ACHN (cell line): Measurements from ENCODE around the gene CDC25B.
"Not testable (repeated sequence)": the region's sequence is repeated elsewhere in the genome, so short reads cannot be mapped to it uniquely, and the experiment has no call there.

Source experiments
- DNase-seq: peaks from one replicate; pipeline ENCODE4 v3.0.0-alpha.2; 2015
- in situ Hi-C: cut with HindIII; loops from 2 replicates; pipeline ENCODE4 v1.10.0; 2017; ENCODE audit warnings: low sequenced_read_pairs, low pct_ligation_motif_present, low pct_unique_long_range_greater_than_20kb

The CDC25B gene

DNA sequence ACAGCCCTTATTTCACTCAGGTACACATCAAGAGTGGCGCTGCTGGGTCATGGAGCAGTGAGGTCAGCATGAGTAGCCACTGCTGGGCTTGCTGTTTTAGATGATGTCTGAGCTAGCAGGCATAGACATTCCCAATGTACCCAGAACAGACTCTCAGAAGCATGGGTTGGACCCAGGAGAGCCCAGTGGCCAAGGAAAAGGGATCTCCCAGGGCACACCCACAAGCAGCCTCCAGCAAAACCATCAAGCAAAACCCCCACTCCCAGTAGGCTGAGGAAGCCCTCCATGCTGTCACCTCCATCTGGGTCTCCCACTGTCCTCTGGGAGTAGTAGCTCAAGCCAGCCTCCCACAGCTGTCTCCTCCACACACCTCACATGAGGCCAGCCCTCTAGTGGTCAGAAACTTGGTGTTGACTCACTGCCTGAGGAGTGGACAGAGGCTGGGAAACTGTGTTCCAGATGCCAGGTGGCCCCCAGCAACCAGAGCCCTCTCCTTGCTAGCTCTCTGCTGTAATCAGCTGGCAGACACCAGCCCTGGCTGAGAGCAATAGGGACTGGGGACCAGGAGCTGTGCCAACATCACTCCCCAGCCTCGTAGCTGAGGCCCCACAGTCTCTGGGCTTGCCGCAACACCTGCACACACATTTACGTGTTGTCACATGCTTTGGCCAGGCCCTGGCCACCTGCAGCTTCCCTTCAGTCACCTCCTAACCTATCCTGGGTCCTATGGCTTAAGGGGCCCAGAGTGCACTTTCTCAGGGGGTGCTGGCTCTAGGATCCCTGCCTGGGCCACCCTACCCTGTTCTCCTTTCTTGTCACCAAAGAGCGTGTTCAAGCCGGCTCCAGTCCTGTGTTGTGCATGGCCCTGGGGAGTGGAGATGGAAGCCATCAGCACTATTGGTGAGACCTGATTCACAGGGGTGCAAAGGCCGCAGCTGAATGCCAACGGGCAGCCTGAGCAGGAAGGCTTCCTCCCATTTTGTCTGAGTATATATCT lies 22.3 kb downstream of the CDC25B start:
- in situ Hi-C loops = no loop called here
- DNase-seq = peak; percentile 82

DNA sequence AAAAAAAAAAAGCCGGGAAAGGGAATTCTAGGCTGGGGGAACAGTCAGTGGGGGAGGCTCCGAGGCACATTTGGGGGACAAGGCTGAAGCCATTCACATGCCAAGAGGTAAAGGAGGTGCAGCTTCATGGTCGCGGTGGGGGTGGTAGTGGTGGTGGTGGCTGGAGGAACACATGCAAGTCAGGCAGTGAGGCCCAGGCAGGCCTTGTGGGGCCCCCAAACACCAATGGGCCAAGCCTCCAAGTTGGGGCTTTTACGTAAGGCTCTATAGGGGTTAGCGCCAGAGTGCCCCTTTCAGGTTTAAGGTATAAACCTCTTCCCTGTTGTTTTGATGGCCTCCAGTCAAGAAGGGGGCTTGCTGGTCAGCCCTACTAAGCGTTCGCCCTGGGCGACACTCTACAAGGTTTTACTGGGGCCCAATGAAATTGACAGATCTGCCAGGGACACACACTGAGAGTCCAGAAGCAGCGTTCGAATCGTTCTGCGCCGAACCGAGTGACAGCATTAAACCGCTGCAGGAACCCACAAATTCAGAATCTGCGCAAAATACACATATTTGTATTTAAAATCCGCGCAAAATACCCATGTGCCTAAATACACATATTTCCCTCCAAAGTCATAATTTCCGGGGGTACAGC lies 23.4 kb downstream of the CDC25B start:
- no peak for DNase-seq
- in situ Hi-C loops = no loop called here

DNA sequence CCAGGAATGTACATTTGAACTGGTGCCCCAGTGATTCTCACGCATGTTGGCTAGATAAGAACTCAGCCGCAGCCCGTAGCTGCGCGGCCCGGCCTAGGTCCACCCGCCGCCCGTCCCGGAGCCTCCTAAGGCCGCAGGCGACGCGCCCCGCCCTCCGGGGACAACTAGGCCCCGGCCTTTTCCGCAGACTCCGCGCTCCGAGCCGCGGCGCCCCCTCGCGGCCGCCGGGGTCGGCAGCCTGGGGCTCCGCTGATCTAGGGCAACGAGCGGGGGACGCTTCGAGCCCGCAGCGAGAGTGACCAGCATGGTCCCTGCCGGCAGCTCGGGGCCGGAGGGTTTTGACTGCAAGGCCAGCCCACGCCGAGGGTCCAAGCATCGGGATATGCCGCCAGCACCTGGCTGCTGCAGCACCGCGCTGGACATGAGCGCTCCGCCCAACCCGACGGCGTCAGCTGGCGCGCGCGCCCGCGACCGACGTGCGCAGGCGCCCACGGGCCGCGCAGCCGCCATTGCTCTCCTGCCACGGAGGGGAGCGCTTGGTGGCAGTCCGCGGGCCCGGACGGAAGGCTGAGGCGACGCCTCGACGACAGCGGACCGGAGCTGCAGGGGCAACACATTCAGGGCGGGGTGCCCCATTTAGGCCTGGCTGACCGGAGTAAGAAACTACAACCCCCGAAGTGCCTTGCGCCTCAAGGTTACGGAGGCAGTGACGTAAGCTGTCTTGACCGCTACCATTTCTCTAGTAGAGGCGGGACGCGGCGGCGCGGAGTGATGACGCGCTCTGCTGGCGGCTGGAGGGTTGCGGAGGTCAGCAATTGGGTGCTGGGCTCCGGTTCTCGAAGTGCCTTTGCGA lies 24.2 kb downstream of the CDC25B start, which contains the start of gene AP5S1:
Gene AP5S1, plus strand, starts transcription at position 500 of the 853 bp plus-strand sequence. CDS start 1,571 bp downstream, outside the sequence.
- in situ Hi-C loops = no loop called here
- DNase-seq = peak; percentile 93

DNA sequence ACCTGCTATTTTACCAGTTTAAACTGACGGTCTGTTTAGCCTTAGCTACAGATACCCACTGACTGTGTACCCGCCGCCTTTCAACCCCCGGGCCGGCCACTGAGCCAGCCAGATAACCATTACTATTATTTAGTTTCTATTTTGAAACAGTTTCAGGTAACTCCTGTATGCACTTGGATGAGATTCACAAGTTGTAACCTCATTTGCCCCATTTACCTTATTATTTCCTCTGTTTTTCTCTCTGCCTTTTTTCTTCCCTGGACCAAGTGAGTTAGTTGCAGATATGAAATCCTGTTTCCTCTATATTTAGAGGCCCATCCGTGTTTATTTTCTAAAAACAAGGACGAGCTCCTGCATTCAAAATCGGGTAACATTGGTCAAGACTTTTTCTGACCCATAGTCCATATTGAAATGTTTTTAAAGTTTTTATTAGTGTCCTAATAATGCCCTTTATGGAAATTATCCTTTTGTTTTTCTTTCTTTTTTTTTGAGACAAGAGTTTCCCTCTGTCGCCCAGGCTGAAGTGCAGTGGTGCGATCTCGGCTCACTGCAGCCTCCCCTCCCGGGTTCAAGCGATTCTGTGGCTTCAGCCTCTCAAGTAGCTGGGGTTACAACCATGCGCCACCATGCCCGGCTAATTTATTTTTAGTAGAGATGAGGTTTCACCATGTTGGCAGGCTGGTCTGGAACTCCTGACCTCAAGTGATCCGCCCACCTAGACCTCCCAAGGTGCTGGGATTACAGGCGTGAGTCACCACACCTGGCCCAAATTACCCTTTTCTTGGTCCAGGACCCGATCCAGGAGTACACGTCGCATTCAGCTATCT lies 25.0 kb downstream of the CDC25B start:
- DNase-seq = no peak
- in situ Hi-C loops = no loop called here

DNA sequence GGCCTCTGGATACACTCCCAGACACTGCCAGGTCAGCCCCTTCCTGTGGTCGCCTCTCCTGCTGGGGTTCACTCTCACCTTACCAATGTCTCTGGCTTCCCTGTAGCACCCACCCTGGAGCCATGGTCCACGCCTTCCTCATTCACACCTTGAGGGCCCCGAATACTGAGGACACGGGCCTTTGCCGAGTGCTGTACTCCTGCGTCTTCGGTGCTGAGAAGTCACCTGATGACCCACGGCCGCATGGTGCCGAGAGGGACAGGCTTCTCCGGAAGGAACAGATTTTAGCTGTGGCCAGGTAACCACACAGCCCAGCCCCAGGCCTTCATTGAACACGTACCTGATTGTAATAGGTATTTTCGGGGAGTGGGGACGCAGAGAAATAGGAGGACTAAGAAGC lies 25.9 kb downstream of the CDC25B start:
- no peak for DNase-seq
- in situ Hi-C loops = no loop called here

DNA sequence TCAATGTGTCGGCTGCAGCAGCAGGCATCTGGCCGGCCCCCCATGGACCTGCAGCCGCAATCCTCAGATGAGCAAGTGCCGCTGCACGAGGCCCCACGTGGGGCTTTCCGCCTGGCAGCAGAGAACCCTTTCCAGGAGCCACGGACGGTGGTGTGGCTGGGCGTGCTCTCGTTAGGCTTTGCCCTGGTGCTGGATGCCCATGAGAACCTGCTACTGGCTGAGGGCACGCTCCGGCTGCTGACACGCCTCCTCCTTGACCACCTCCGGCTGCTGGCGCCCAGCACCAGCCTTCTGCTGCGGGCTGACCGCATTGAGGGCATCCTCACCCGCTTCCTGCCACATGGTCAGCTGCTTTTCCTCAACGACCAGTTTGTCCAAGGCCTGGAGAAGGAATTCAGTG lies 27.8 kb downstream of the CDC25B start:
- in situ Hi-C loops = no loop called here
- no peak for DNase-seq

DNA sequence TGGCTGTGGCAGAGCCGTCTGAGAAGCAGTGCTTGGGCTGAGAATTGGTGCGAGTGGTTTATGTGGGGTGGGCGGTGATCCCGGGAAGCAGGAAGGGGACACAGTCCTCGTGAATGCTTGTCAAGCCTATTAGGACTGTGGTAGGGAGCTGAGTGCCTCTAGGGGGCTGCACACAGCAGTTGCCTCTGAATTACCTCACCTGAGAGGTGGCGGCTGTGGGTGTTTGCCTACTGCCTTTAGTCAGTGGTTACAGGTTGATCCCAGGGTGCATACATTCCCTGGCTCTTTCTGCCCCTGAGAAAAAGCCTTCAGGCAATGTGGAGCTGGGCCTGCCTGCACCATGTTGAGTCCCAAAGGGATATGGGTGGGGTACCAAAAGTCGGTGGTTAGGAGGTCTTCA lies 29.4 kb downstream of the CDC25B start:
- in situ Hi-C loops = no loop called here
- DNase-seq = no peak

DNA sequence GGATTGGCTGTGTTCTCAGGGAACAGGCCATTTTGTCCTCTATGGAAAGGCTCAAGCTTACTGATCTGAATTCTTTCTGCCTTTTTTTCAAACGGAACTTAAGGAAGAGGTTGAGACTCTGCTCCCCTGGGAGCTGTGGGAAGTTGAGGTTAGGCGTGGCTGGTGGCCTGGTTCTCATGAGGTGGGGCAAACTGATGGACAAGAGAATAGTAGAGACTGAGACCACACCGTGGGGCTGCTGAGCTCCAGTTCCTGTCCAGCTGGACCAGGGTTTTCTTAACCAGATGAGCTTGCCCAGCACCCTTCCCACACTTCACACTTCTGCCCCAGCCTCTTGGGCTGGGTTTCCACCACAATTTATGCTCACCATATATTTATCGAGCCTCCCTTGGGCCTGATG lies 30.3 kb downstream of the CDC25B start:
- DNase-seq = no peak
- in situ Hi-C loops = no loop called here

DNA sequence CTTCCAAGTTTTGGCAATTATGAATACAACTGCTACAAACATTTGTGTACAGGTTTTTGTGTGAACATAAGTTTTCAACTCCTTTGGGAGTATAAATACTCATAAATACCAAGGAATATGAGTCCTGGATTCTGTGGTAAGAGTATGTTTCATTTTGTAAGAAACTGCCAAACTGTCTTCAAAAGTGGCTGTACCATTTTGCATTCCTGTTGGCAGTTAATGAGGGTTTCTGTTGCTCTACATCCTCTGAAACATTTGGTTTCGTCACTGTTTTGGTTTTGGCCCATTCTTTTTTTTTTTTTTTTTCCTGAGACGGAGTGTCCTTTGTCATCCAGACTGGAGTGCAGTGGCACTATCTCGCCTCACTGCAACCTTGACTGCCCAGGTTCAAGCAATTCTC lies 32.7 kb downstream of the CDC25B start:
- in situ Hi-C loops = no loop called here
- no peak for DNase-seq

DNA sequence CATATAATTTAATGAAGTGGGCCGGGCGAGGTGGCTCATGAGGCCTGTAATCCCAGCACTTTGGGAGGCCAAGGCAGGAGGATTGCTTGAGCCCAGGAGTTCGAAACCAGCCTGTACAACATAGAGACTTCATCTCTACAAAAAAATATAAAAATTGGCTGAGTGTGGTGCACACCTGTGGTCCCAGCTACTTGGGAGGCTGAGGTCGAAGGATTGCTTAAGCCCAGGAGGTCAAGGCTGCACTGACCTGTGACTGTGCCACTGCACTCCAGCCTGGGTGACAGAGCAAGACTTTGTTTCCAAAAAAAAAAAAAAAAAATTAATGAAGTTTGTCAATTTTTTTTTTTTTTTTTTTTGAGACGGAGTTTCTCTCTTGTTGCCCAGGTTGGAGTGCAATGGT lies 33.8 kb downstream of the CDC25B start:
- in situ Hi-C loops, DNase-seq: not testable (repeated sequence)

DNA sequence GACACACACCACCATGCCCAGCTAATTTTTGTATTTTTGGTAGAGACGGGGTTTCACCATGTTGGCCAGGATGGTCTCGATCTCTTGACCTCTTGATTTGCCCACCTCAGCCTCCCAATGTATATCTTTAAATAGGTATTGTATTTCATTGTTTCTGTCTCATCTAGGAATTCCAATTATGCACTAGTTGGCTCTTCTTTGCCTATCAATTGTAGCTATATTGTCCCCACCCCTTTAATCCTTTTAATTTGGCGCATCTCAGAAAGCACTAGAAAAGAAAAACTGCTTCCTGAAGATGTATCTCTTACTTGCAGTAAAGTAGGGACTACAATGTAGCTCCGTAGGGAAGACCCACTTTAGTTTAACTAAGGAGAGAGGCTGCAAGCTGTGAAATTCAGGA lies 40.0 kb downstream of the CDC25B start:
- in situ Hi-C loops = no loop called here
- no peak for DNase-seq

DNA sequence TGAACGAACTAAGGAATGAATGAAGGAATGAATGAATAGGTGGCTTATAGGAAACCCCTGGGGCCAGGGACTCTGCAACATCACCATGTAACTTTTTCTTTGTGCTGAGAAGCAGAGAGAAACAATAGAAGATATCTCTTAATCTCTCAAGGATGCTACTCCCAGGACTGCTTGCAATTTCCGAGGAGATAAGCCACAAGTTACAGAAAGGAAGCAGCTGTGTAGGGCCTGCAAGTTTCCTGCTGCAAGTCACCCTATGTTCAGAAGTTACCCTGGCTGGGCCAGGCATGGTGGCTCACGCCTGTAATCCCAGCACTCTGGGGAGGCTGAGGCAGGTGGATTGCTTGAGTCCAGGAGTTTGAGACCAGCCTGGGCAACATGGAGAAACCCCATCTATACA lies 43.2 kb downstream of the CDC25B start:
- no peak for DNase-seq
- in situ Hi-C loops = no loop called here

DNA sequence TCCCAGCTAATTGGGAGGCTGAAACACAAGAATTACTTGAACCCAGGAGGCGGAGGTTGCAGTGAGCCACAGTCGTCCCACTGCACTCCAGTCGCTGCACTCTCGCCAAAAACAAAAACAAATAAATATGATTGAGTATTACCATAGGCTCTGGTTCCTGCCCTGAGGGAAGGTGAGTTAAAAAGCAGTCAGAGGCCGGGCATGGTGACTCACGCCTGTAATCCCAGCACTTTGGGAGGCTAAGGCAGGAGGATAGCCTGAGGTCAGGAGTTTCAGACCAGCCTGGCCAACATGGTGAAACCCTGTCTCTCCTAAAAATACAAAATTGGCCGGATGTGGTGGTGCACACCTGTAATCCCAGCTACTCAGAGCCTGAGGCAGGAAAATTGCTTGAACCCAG lies 44.1 kb downstream of the CDC25B start:
- in situ Hi-C loops, DNase-seq: not testable (repeated sequence)

DNA sequence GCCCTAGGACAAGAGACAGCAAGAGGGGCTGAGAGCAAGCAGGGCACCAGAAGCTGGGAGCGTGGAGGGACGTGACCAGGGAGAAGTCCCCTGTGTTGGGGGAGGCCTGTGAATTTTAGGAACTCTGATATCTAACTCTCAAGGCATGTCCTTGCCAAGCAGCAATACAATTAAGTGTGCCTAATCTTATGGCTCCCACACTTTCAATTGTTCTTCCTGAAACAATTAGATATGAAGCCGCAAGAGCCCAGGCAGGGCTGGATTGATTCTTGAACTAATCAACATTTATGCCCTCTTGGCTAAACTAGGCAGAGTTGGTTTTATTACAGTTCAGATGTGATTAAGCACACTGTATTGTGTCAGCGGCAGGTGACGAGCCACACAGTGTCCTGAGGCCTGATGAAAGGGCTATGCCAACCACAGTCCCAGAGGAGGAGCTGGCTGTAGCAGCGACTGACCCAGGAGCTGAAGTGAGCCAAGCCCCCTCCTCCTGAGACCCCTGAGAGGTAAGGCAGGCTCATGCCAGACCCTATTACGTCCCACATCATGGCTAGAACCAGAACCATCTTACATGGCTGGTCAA lies 46.3 kb downstream of the CDC25B start:
- DNase-seq = no peak
- in situ Hi-C loops = no loop called here

DNA sequence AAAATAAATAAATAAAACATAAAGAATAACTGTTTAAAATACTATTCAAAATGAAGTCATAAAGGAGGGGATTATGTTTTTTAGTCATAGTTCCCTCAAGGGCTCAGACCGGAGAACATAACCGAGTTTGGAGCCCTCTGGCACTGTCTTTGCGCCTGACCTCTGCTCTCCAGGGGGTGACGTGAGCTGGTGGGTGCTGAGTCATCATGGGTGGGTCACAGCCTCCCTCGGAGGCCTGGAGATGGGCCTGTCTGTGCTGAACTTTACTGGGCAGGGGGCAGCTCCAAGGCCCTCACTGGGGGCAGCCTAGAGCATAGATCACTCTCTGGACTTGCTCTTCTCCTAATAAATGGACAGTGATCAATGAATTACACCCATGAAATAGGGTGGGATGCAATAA lies 47.4 kb downstream of the CDC25B start:
- in situ Hi-C loops = no loop called here
- peak; percentile 50 for DNase-seq

DNA sequence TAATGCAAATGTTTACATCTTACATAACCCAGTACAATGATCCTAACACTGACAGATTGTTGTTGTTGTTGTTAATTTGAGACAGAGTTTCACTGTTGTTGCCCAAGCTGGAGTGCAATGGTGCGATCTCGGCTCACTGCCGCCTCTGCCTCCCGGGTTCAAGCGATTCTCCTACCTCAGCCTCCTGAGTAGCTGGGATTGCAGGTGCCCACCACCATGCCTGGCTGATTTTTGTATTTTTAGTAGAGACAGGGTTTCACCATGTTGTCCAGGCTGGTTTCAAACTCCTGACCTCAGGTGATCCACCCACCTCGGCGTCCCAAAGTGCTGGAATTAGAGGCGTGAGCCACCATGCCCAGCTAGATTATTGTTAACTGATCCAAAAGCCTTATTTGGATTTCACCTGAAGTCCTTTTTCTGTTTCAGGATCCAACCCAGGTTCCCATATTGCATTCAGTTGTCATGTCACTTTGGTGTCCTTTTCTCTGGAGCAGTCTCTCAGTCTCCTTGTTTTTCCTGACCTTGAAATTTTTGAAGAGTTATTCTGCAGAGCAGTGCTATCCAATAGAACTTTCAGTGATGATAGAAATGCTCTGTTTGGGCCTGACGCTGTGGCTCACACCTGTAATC lies 48.0 kb downstream of the CDC25B start:
- in situ Hi-C loops, DNase-seq: not testable (repeated sequence)

DNA sequence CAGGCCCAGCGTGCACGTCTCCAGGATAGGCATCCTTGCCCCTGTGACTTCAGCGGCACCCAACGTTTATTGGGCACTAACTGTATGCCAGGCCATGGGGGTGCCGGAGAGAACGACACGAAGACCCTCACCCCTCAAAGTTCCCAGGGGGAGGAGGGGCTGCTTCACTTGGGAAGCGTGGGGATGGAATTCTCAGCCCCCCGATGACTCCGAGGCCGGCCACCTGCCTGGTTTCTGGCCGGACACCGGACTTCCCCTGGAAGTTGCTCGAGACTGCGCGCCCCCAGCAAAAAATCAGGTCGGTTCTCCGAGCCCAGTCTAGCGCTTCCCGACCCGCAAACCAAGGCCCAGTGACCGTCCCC lies 50.2 kb downstream of the CDC25B start:
- in situ Hi-C loops = no loop called here
- no peak for DNase-seq
